Endodermal cell (in vitro differentiated cells): ENCODE measurements around the gene SCGB3A2. TPM values are rescaled to one million over a fixed set of nuclear protein-coding genes. Genes with fewer than 3 reads are reported as not detected.
A peak's percentile ranks its signal among the peaks of the same experiment; 100 is the strongest.

Experiments
- DNase-seq: peaks from one replicate; pipeline ENCODE4 v3.0.0-alpha.2; 2017
- H3K27ac ChIP-seq: 2 replicates; pipeline ENCODE4 v1.5.1; 2013; ENCODE audit warnings: mild to moderate bottlenecking, low read depth, low read length, moderate library complexity
- H3K27me3 ChIP-seq: 2 replicates; pipeline ENCODE4 v1.6.1; 2013; ENCODE audit warnings: mild to moderate bottlenecking, low read length, moderate library complexity; ENCODE audit not compliant: insufficient read depth, control insufficient read depth, poor library complexity, severe bottlenecking
- H3K36me3 ChIP-seq: 2 replicates; pipeline ENCODE4 v1.7.0; 2013; ENCODE audit warnings: mild to moderate bottlenecking, low read length, moderate library complexity; ENCODE audit not compliant: control insufficient read depth, insufficient read depth
- H3K4me1 ChIP-seq: one replicate; pipeline ENCODE4 v1.7.0; 2013; ENCODE audit warnings: low read length; ENCODE audit not compliant: control insufficient read depth, insufficient read depth
- H3K4me3 ChIP-seq: 2 replicates; pipeline ENCODE4 v1.5.1; 2013; ENCODE audit warnings: mild to moderate bottlenecking, low read length, moderate library complexity
- H3K9ac ChIP-seq: 2 replicates; pipeline ENCODE4 v1.6.1; 2013; ENCODE audit warnings: mild to moderate bottlenecking, low read length, moderate library complexity; ENCODE audit not compliant: poor library complexity, severe bottlenecking; ENCODE audit errors: extremely low read depth
- H3K9me3 ChIP-seq: 2 replicates; pipeline ENCODE4 v1.6.1; 2013; ENCODE audit warnings: mild to moderate bottlenecking, low read length, moderate library complexity; ENCODE audit not compliant: control insufficient read depth
- H3K27ac Mint-ChIP-seq: 2 replicates; pipeline ENCODE4 v1.8.0; 2020; ENCODE audit warnings: mixed read lengths
- H3K27me3 Mint-ChIP-seq: 2 replicates; pipeline ENCODE4 v1.8.0; 2021; ENCODE audit warnings: mild to moderate bottlenecking, mixed read lengths; ENCODE audit not compliant: insufficient read depth
- H3K36me3 Mint-ChIP-seq: 2 replicates; pipeline ENCODE4 v1.8.0; 2020; ENCODE audit warnings: low read depth, mixed read lengths
- H3K4me1 Mint-ChIP-seq: 2 replicates; pipeline ENCODE4 v1.8.0; 2020; ENCODE audit warnings: mixed read lengths
- H3K4me3 Mint-ChIP-seq: 2 replicates; pipeline ENCODE4 v1.8.0; 2020; ENCODE audit warnings: mild to moderate bottlenecking, moderate library complexity, mixed read lengths
- H3K9me3 Mint-ChIP-seq: 2 replicates; pipeline ENCODE4 v1.8.0; 2020; ENCODE audit warnings: mild to moderate bottlenecking, mixed read lengths
- WGBS, 2 experiments: methylation state at CpG; one replicate each; pipeline versions ENCODE4 v1.1.5 to v1.1.7; 2013; ENCODE audit warnings: missing lambda C conversion rate in 2 of 2, mixed read lengths in 1 of 2; ENCODE audit not compliant: insufficient coverage in 1 of 2, insufficient read length in 1 of 2; 5-methylcytosine and 5-hydroxymethylcytosine counted together
- total RNA-seq, 2 donors: library from RNA; stranded (reverse); fragmentation: NEBNext Ultra II Directional in 1 of 2; extraction: Animal tissue kit (Norgen Biotek cat#: 25700) in 1 of 2; gene quantifications; 2 replicates in 1 of 2; 3 replicates in 1 of 2; pipeline ENCODE4 v1.2.1, GENCODE V29; 2021
- TF ChIP-seq, protein P1 (sequence below): fragments of 200-600 bp; sonication (generic); conservative IDR thresholded peaks from 2 replicates; pipeline ENCODE4 v1.5.0; 2021; ENCODE audit warnings: antibody characterized with exemption, mild to moderate bottlenecking

Gene SCGB3A2
- total RNA-seq, 2 donors from 2014 or later = 1.1 to 18.7 TPM

DNA sequence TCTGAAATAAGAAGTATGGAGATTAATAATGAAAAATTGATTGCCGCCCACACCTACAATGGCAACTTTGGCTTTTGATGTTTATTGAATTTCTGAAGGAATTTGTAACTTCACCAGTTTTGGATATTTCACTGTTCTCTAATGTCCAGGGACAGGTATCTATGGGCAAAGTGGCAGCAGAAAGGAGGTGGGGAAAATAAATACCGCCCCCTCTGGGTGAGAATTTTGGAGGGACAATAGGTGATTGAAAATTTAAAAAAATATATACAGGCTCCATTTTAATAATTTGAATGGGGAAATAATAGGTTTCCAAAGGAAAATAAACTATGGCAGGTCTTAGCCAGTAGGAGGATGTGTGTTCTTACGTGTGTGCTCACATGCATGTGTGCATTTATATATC is 1.3 kb downstream of the SCGB3A2 start:
- H3K36me3 Mint-ChIP-seq = no peaks in the 10 kb centered on the region
- H3K4me1 ChIP-seq = no peaks in the 10 kb centered on the region
- DNase-seq = no peak

GRCh38 chr5:147880487-147880886 is 2.0 kb downstream of the SCGB3A2 start:
- no peaks in the 10 kb centered on the region for H3K36me3 Mint-ChIP-seq
- H3K4me1 Mint-ChIP-seq = peaks cover 28% of the 10 kb centered on the region
- Histone ChIP-seq H3K9me3 (no peaks in the 10 kb centered on the region), H3K27me3 (no peaks in the 10 kb centered on the region), H3K4me3 (no peak overlapping the region), H3K4me1 (no peaks in the 10 kb centered on the region), H3K36me3 (no peaks in the 10 kb centered on the region), H3K9ac (no peak overlapping the region), H3K27ac (no peak overlapping the region)
- no peaks in the 10 kb centered on the region for H3K9me3 Mint-ChIP-seq
- no peak for DNase-seq
- TF ChIP-seq, protein P1, sequence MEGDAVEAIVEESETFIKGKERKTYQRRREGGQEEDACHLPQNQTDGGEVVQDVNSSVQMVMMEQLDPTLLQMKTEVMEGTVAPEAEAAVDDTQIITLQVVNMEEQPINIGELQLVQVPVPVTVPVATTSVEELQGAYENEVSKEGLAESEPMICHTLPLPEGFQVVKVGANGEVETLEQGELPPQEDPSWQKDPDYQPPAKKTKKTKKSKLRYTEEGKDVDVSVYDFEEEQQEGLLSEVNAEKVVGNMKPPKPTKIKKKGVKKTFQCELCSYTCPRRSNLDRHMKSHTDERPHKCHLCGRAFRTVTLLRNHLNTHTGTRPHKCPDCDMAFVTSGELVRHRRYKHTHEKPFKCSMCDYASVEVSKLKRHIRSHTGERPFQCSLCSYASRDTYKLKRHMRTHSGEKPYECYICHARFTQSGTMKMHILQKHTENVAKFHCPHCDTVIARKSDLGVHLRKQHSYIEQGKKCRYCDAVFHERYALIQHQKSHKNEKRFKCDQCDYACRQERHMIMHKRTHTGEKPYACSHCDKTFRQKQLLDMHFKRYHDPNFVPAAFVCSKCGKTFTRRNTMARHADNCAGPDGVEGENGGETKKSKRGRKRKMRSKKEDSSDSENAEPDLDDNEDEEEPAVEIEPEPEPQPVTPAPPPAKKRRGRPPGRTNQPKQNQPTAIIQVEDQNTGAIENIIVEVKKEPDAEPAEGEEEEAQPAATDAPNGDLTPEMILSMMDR = no peak
- WGBS, 2 experiments = 86 to 97% methylated on average over 1 to 2 of the region's 2 CpGs
- H3K27me3 Mint-ChIP-seq = no peaks in the 10 kb centered on the region
- no peak overlapping the region for H3K4me3 Mint-ChIP-seq
- H3K27ac Mint-ChIP-seq = no peak overlapping the region

More for the DNA sequence above, 1.3 kb downstream of the SCGB3A2 start:
- no peaks in the 10 kb centered on the region for H3K27me3 Mint-ChIP-seq
- no peaks in the 10 kb centered on the region for H3K9me3 ChIP-seq
- no peaks in the 10 kb centered on the region for H3K9me3 Mint-ChIP-seq
- no peaks in the 10 kb centered on the region for H3K27me3 ChIP-seq
- H3K4me3 Mint-ChIP-seq = no peak overlapping the region
- WGBS, 2 experiments = 92 to 94% methylated on average over 2 to 3 of the region's 3 CpGs
- peaks cover 34% of the 10 kb centered on the region for H3K4me1 Mint-ChIP-seq
- no peak overlapping the region for H3K27ac ChIP-seq
- no peak overlapping the region for H3K4me3 ChIP-seq
- TF ChIP-seq, protein P1 = peak; percentile 46
- no peaks in the 10 kb centered on the region for H3K36me3 ChIP-seq
- H3K9ac ChIP-seq = no peak overlapping the region
- H3K27ac Mint-ChIP-seq = no peak overlapping the region

DNA sequence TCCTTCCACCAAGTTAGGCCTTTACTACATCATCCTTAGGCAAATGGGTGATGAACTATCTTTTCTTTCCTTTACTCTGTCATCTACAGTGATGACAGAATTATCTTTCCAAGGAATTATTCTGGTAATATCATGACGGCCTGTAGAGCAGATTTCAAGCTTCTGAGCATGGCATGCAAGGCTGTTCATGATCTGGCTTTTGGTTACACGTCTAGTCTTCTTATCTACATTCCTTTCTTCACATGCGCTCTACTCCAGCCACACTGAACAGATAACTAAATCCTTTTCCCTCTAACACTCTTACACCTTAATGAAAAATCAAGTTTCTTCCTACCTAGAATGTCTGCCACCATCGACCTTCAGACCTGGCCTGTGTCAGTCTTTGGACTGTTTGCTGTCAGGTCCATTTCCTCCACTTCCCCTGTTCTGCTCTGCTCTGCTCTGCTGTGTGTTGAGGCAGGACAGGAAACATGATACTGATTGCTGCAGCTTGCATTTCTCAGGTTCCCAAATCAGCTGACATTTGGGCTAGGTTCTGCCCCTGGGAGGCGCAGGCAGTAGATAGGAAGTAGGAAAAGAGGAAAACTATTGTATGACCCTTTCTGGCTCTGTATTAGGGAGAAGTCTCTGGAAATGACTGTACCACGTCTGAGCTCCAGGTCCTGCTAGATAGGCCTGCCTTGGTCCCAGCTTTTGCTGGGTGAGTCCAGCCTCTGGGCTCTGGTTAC is 4.2 kb downstream of the SCGB3A2 start:
- DNase-seq = no peak
- Mint-ChIP-seq H3K27ac (no peak overlapping the region), H3K4me3 (no peak overlapping the region), H3K36me3 (no peaks in the 10 kb centered on the region), H3K4me1 (peaks cover 14% of the 10 kb centered on the region), H3K27me3 (no peaks in the 10 kb centered on the region), H3K9me3 (no peaks in the 10 kb centered on the region)
- Histone ChIP-seq H3K36me3 (no peaks in the 10 kb centered on the region), H3K4me1 (no peaks in the 10 kb centered on the region), H3K27me3 (no peaks in the 10 kb centered on the region), H3K9me3 (no peaks in the 10 kb centered on the region), H3K9ac (no peak overlapping the region), H3K4me3 (no peak overlapping the region), H3K27ac (no peak overlapping the region)
- TF ChIP-seq, protein P1 = no peak
- 85 to 91% methylated on average over 5 to 6 of the region's 6 CpGs for WGBS, 2 experiments
